ENCODE data around the gene ACSF3.

- TF ChIP-seq CTCF (IDR thresholded peaks at IDR 0.05) (no peak), POLR2AphosphoS5 (IDR thresholded peaks at IDR 0.05) (no peak)
Observed at GRCh38 chr16:89164436-89164835, 70.8 kb downstream of the ACSF3 start.

Data from upper lobe of left lung (tissue), 4 donors.